ENCODE measurements around the gene CENPVL2. TPM values are rescaled to one million over a fixed set of nuclear protein-coding genes. Genes with fewer than 3 reads are reported as not detected.
"Not testable (repeated sequence)": the region's sequence is repeated elsewhere in the genome, so short reads cannot be mapped to it uniquely, and the experiment has no call there.

The CENPVL2 gene
- total and polyA plus RNA-seq, 9 of the 15 experiments (the other 6 are each of a cell fraction or from before 2014, with no cell fraction given): not detected

- H3K27me3 ChIP-seq (ENCODE audit: control insufficient read depth in 2 of 2, insufficient read depth in 2 of 2, low read length in 2 of 2); FAIRE-seq; BruUV-seq (replicated peaks); H3K4me2 ChIP-seq (ENCODE audit: insufficient read depth, low read length); H3K36me3 ChIP-seq (ENCODE audit: control insufficient read depth, insufficient read depth, low read length); H3K9me1 ChIP-seq (ENCODE audit: control insufficient read depth, insufficient read depth, low read length); POLR2A ChIA-PET; CTCF ChIA-PET (ENCODE audit: low intra/inter-chr PET ratio); in situ Hi-C loops (cut with MboI); H3K79me2 ChIP-seq (ENCODE audit: control insufficient read depth, insufficient read depth, low read length); DNase-seq (ENCODE audit: extremely low read depth in 1 of 4, low spot score in 3 of 4); intact Hi-C loops (cut with micrococcal nuclease); H4K20me1 ChIP-seq (replicated peaks; ENCODE audit: control insufficient read depth, insufficient read depth, low read length); H3K9ac ChIP-seq (ENCODE audit: insufficient read depth in 1 of 2, low read depth in 2 of 2, low read length in 2 of 2); H3K4me1 ChIP-seq (replicated peaks in 1 of 2; ENCODE audit: control insufficient read depth in 2 of 2, insufficient read depth in 2 of 2, low read length in 2 of 2); H3K4me3 ChIP-seq; ATAC-seq; H2AFZ ChIP-seq (ENCODE audit: low read depth, low read length); H3K9me3 ChIP-seq (replicated peaks; ENCODE audit: control insufficient read depth, insufficient read depth, low read depth, low read length); H3K27ac ChIP-seq (ENCODE audit: extremely low read depth, low read depth, low read length): not testable (repeated sequence)
- no CpG with 5 or more reads among the region's 87 CpGs for WGBS (ENCODE audit: insufficient coverage, low coverage, missing lambda C conversion rate)
These were observed 27.9 kb upstream of the CENPVL2 start, which contains the start of gene CENPVL1 for GRCh38 chrX:51710277-51711164. CENPVL1 (plus strand) TSS chrX:51710512; CDS start chrX:51710512, 0 bp downstream.

- Histone ChIP-seq H3K9me3 (replicated peaks; ENCODE audit: control insufficient read depth, insufficient read depth, low read depth, low read length) (no peaks in the 10 kb centered on the region), H3K27ac (ENCODE audit: extremely low read depth, low read depth, low read length) (no peak overlapping the region), H2AFZ (ENCODE audit: low read depth, low read length) (no peak overlapping the region), H3K4me3 (no peak overlapping the region), H3K9ac (ENCODE audit: insufficient read depth in 1 of 2, low read depth in 2 of 2, low read length in 2 of 2) (no peak overlapping the region), H3K36me3 (ENCODE audit: control insufficient read depth, insufficient read depth, low read length) (no peaks in the 10 kb centered on the region), H3K4me1 (replicated peaks in 1 of 2; ENCODE audit: control insufficient read depth in 2 of 2, insufficient read depth in 2 of 2, low read length in 2 of 2) (no peaks in the 10 kb centered on the region), H3K4me2 (ENCODE audit: insufficient read depth, low read length) (no peak overlapping the region), H3K79me2 (ENCODE audit: control insufficient read depth, insufficient read depth, low read length) (no peaks in the 10 kb centered on the region), H3K9me1 (ENCODE audit: control insufficient read depth, insufficient read depth, low read length) (no peaks in the 10 kb centered on the region), H3K27me3 (ENCODE audit: control insufficient read depth in 2 of 2, insufficient read depth in 2 of 2, low read length in 2 of 2) (no peaks in the 10 kb centered on the region), H4K20me1 (replicated peaks; ENCODE audit: control insufficient read depth, insufficient read depth, low read length) (no peaks in the 10 kb centered on the region)
- in situ Hi-C loops (cut with MboI) (no loop called here), intact Hi-C loops (cut with micrococcal nuclease) (no loop called here)
- no peak for DNase-seq (ENCODE audit: extremely low read depth in 1 of 4, low spot score in 3 of 4)
- no TSS peak for BruUV-seq (replicated peaks)
- ATAC-seq: no peak
- TF ChIP-seq ZNF134 (CRISPR knock-in tag; conservative IDR thresholded peaks at IDR 0.05): peak; percentile 93
- peak; percentile 10 for TF ChIP-seq RBM25 (IDR thresholded peaks at IDR 0.05; ENCODE audit: low read depth, low read length, severe bottlenecking)
- TF ChIP-seq ZNF695 (CRISPR knock-in tag; IDR thresholded peaks at IDR 0.05): no peak
- ChIA-PET CTCF (ENCODE audit: low intra/inter-chr PET ratio) (no interaction called here), POLR2A (no interaction called here)
- 2% methylated on average over 8 of the region's 8 CpGs for WGBS (ENCODE audit: insufficient coverage, low coverage, missing lambda C conversion rate)
- no peak for FAIRE-seq
These were observed 14.8 kb upstream of the CENPVL2 start for GRCh38 chrX:51697397-51697796.

Data from K562 (cell line).